HCT116 (cell line): ENCODE measurements around the gene COX10. TPM values are rescaled to one million over a fixed set of nuclear protein-coding genes. Genes with fewer than 3 reads are reported as not detected.

Experiments
- ATAC-seq: fragments of 200-7000 bp; cut with Tn5 transposase; 2 replicates; pipeline ENCODE4 v1.9.1; 2020; ENCODE audit warnings: mild to moderate bottlenecking, moderate library complexity
- BruUV-seq: library from RNA; stranded (reverse); fragments of 400-500 nt; replicated peaks from 2 replicates; lab custom pipeline; 2021; lab: Mats Ljungman, UMichigan
- CTCF ChIA-PET: fragments of 300-600 bp; sonication (Branson Sonifier 250); formaldehyde crosslinking; loops from one replicate; lab custom pipeline; 2021; ENCODE audit warnings: antibody characterized with exemption; lab: Charles Lee
- POLR2A ChIA-PET: fragments of 300-600, 350-600 bp; sonication (Branson Sonifier 250); formaldehyde crosslinking; loops from one replicate; lab custom pipeline; 2021; ENCODE audit warnings: antibody characterized with exemption; lab: Charles Lee
- RAD21 ChIA-PET, 2 experiments: fragments of 300-600 bp; sonication (Branson Sonifier 250); formaldehyde crosslinking; loops; one replicate each; lab custom pipeline; 2023; ENCODE audit warnings: low total read pairs in 2 of 2; ENCODE audit not compliant: uncharacterized antibody in 2 of 2, unreplicated experiment in 2 of 2, low non-redundant PET in 1 of 2; lab: Charles Lee
- DNase-seq: peaks from one replicate; pipeline ENCODE4 v3.0.0-alpha.2; 2010; ENCODE audit warnings: low read depth, low spot score
- H2AFZ ChIP-seq: fragments of 200-600 bp; shearing (Covaris generic), sonication (generic); 2 replicates; pipeline ENCODE4 v1.6.1; 2017; ENCODE audit warnings: low read depth, mixed run types, mixed read lengths, antibody characterized with exemption, low read length; ENCODE audit not compliant: poor library complexity, severe bottlenecking
- H3K27ac ChIP-seq: 2 replicates; pipeline ENCODE4 v1.5.1; 2012; ENCODE audit warnings: low read depth, low read length
- H3K27me3 ChIP-seq: fragments of 200-600 bp; sonication (generic); 2 replicates; pipeline ENCODE4 v1.6.1; 2016; ENCODE audit warnings: mixed run types, low read length, mixed read lengths; ENCODE audit not compliant: insufficient read depth
- H3K36me3 ChIP-seq, 2 experiments: fragments of 200-500 bp in 1 of 2; fragments of 200-600 bp in 1 of 2; sonication (Bioruptor generic) in 1 of 2; sonication (generic) in 1 of 2; 2 replicates each; pipeline versions ENCODE4 v1.5.1 to v1.6.1; 2014 to 2016; ENCODE audit warnings: low read length in 2 of 2, inconsistent platforms in 1 of 2, mixed read lengths in 1 of 2, mixed run types in 1 of 2; ENCODE audit not compliant: insufficient read depth in 2 of 2, control insufficient read depth in 1 of 2
- H3K4me1 ChIP-seq, 2 experiments: fragments of 200-600 bp in 1 of 2; sonication (generic) in 1 of 2; 2 replicates each; pipeline versions ENCODE4 v1.5.1 to v1.6.1; 2012 to 2017; ENCODE audit warnings: low read length in 2 of 2, inconsistent platforms in 1 of 2, mild to moderate bottlenecking in 1 of 2, mixed read lengths in 1 of 2, mixed run types in 1 of 2, moderate library complexity in 1 of 2; ENCODE audit not compliant: insufficient read depth in 2 of 2, control insufficient read depth in 1 of 2
- H3K4me2 ChIP-seq: fragments of 200-600 bp; sonication (generic); 2 replicates; pipeline ENCODE4 v1.6.1; 2017; ENCODE audit warnings: mixed run types, low read length, mixed read lengths
- H3K4me3 ChIP-seq, 2 experiments: fragments of 200-600 bp in 1 of 2; sonication (generic) in 1 of 2; replicated peaks in 1 of 2; 2 replicates each; pipeline ENCODE4 v1.5.1; 2011 to 2016; ENCODE audit warnings: low read length in 2 of 2, control low read depth in 1 of 2, low read depth in 1 of 2, mild to moderate bottlenecking in 1 of 2, mixed read lengths in 1 of 2, mixed run types in 1 of 2
- H3K79me2 ChIP-seq: fragments of 200-600 bp; sonication (generic); 2 replicates; pipeline ENCODE4 v1.6.1; 2017; ENCODE audit warnings: mild to moderate bottlenecking, mixed run types, low read length, moderate library complexity, mixed read lengths; ENCODE audit not compliant: insufficient read depth
- H3K9ac ChIP-seq: fragments of 200-600 bp; sonication (generic); 2 replicates; pipeline ENCODE4 v1.6.1; 2016; ENCODE audit warnings: low read length, mixed read lengths
- H3K9me2 ChIP-seq: fragments of 200-600 bp; sonication (generic), shearing (Covaris generic); 2 replicates; pipeline ENCODE4 v1.6.1; 2017; ENCODE audit warnings: mixed run types, mild to moderate bottlenecking, moderate library complexity; ENCODE audit not compliant: insufficient read depth
- H3K9me3 ChIP-seq, 2 experiments: fragments of 200-500 bp in 1 of 2; fragments of 200-600 bp in 1 of 2; sonication (Bioruptor generic) in 1 of 2; sonication (generic) in 1 of 2; 2 replicates each; pipeline ENCODE4 v1.6.1; 2014 to 2017; ENCODE audit warnings: low read length in 2 of 2, mixed read lengths in 2 of 2, inconsistent platforms in 1 of 2, low read depth in 1 of 2, mild to moderate bottlenecking in 1 of 2, mixed run types in 1 of 2, moderate library complexity in 1 of 2; ENCODE audit not compliant: control insufficient read depth in 1 of 2, insufficient read depth in 1 of 2
- H4K20me1 ChIP-seq: fragments of 200-600 bp; sonication (generic), shearing (Covaris generic); 2 replicates; pipeline ENCODE4 v1.6.1; 2017; ENCODE audit warnings: mixed run types, mild to moderate bottlenecking, moderate library complexity; ENCODE audit not compliant: insufficient read depth
- ATF3 ChIP-seq: IDR thresholded peaks from 2 replicates; pipeline ENCODE4 v1.6.1; 2012
- CBX3 ChIP-seq: IDR thresholded peaks from 2 replicates; pipeline ENCODE4 v1.6.1; 2012; ENCODE audit warnings: low read depth
- CEBPB ChIP-seq: IDR thresholded peaks from 2 replicates; pipeline ENCODE4 v1.6.1; 2012; ENCODE audit warnings: low read depth
- CTCF ChIP-seq, 3 experiments: fragments of 200-600 bp in 1 of 3; sonication (generic) in 1 of 3; IDR thresholded peaks in 2 of 3; conservative IDR thresholded peaks in 1 of 3; 2 replicates each; pipeline ENCODE4 v1.5.1; 2012 to 2017; ENCODE audit warnings: low read depth in 2 of 3, low read length in 2 of 3, antibody characterized with exemption in 1 of 3, borderline replicate concordance in 1 of 3, control low read depth in 1 of 3, mild to moderate bottlenecking in 1 of 3, mixed read lengths in 1 of 3, mixed run types in 1 of 3, moderate library complexity in 1 of 3; ENCODE audit not compliant: insufficient read depth in 1 of 3
- EGR1 ChIP-seq: IDR thresholded peaks from 2 replicates; pipeline ENCODE4 v1.6.1; 2012; ENCODE audit warnings: low read depth
- ELF1 ChIP-seq: IDR thresholded peaks from 2 replicates; pipeline ENCODE4 v1.6.1; 2012; ENCODE audit warnings: low read depth, borderline replicate concordance
- EZH2 ChIP-seq: fragments of 200-600 bp; sonication (generic); IDR thresholded peaks from 2 replicates; pipeline ENCODE4 v1.6.1; 2017; ENCODE audit warnings: antibody characterized with exemption, mixed run types
- EZH2phosphoT487 ChIP-seq: fragments of 200-600 bp; IDR thresholded peaks from 2 replicates; pipeline ENCODE4 v1.6.1; 2018; ENCODE audit warnings: antibody characterized with exemption, borderline replicate concordance
- FOSL1 ChIP-seq: IDR thresholded peaks from 2 replicates; pipeline ENCODE4 v1.6.1; 2012; ENCODE audit warnings: low read depth
- JUND ChIP-seq: IDR thresholded peaks from 2 replicates; pipeline ENCODE4 v1.6.1; 2012
- POLR2A ChIP-seq: IDR thresholded peaks from 2 replicates; pipeline ENCODE4 v1.7.0; 2011; ENCODE audit warnings: borderline replicate concordance; ENCODE audit not compliant: insufficient read depth, insufficient read length; ENCODE audit errors: extremely low read depth
- POLR2AphosphoS5 ChIP-seq: IDR thresholded peaks from 2 replicates; pipeline ENCODE4 v1.6.1; 2011; ENCODE audit warnings: mild to moderate bottlenecking, low read depth, low read length, moderate library complexity
- SIN3A ChIP-seq: IDR thresholded peaks from 2 replicates; pipeline ENCODE4 v1.6.1; 2012; ENCODE audit warnings: low read depth
- SRF ChIP-seq: IDR thresholded peaks from 2 replicates; pipeline ENCODE4 v1.6.1; 2012; ENCODE audit warnings: low read depth
- TCF7L2 ChIP-seq: IDR thresholded peaks from 2 replicates; pipeline ENCODE4 v1.7.0; 2011; ENCODE audit warnings: borderline replicate concordance, inconsistent platforms; ENCODE audit not compliant: insufficient read depth, insufficient read length; ENCODE audit errors: extremely low read depth
- YY1 ChIP-seq: IDR thresholded peaks from 2 replicates; pipeline ENCODE4 v1.6.1; 2011; ENCODE audit warnings: low read length, low read depth, moderate library complexity, mild to moderate bottlenecking; ENCODE audit not compliant: insufficient replicate concordance; ENCODE audit errors: extremely low read depth
- ZBTB33 ChIP-seq: IDR thresholded peaks from 2 replicates; pipeline ENCODE4 v1.6.1; 2011; ENCODE audit warnings: mild to moderate bottlenecking, low read length, moderate library complexity; ENCODE audit not compliant: insufficient replicate concordance; ENCODE audit errors: extremely low read depth
- ZFX ChIP-seq: fragments of 450-650 bp; IDR thresholded peaks from 2 replicates; pipeline ENCODE4 v1.6.1; 2017
- ZNF274 ChIP-seq: fragments of 200-500 bp; sonication (Bioruptor generic); IDR thresholded peaks from 2 replicates; pipeline ENCODE4 v1.6.1; 2014; ENCODE audit warnings: mild to moderate bottlenecking, low read depth, low read length, inconsistent platforms
- intact Hi-C: fragments of 100-400 bp; cut with micrococcal nuclease; formaldehyde crosslinking; loops from 2 replicates; pipeline ENCODE4 v1.10.0; 2022
- total RNA-seq: library from RNA; stranded (reverse); gene quantifications from one replicate; pipeline ENCODE4 v1.2.1, GENCODE V29; 2021; ENCODE audit not compliant: unreplicated experiment

Gene COX10
- total RNA-seq, 1 experiment from 2014 or later, result 22.4 TPM

GRCh38 chr17:14101976-14102375, 32.7 kb downstream of the COX10 start:
- H2AFZ ChIP-seq, result no peak overlapping the region
- intact Hi-C loops, result no loop called here
- H3K36me3 ChIP-seq, result no peaks in the 10 kb centered on the region
- H3K4me2 ChIP-seq, result no peak overlapping the region
- no peak for TF ChIP-seq YY1
- TF ChIP-seq SIN3A, result no peak
- no peak for TF ChIP-seq ZNF274
- no peak for TF ChIP-seq POLR2AphosphoS5
- no peak for TF ChIP-seq ZFX
- TF ChIP-seq JUND, result no peak
- TF ChIP-seq, all 23 proteins: peak for 0
- Histone ChIP-seq H3K27me3 (no peaks in the 10 kb centered on the region), H3K79me2 (peaks cover 47% of the 10 kb centered on the region), H4K20me1 (peaks cover 7% of the 10 kb centered on the region; the same call in 1 of the 2 replicates), H3K9me3 (no peaks in the 10 kb centered on the region), H3K27ac (no peak overlapping the region), H3K4me1 (no peaks in the 10 kb centered on the region), H3K9ac (no peak overlapping the region), H3K4me3 (no peak overlapping the region), H3K9me2 (no peaks in the 10 kb centered on the region)
- ChIA-PET POLR2A (no interaction called here), CTCF (interaction anchor here (0.6 kb wide), 1 partner anchor 1073 kb away, joined by 3 read pairs; no protein-coding TSS in a partner anchor), RAD21 (no interaction called here)
- no TSS peak for BruUV-seq
- no peak for DNase-seq
- ATAC-seq, result no peak

GRCh38 chr17:14103836-14104235, 34.5 kb downstream of the COX10 start:
- Histone ChIP-seq H3K4me1 (no peaks in the 10 kb centered on the region), H3K79me2 (peaks cover 33% of the 10 kb centered on the region), H2AFZ (no peak overlapping the region), H3K36me3 (no peaks in the 10 kb centered on the region), H4K20me1 (no peaks in the 10 kb centered on the region), H3K9ac (no peak overlapping the region), H3K27me3 (no peaks in the 10 kb centered on the region), H3K4me3 (no peak overlapping the region), H3K27ac (no peak overlapping the region), H3K9me3 (no peaks in the 10 kb centered on the region), H3K9me2 (no peaks in the 10 kb centered on the region), H3K4me2 (no peak overlapping the region)
- BruUV-seq, result no TSS peak
- ChIA-PET POLR2A (no interaction called here), CTCF (no interaction called here), RAD21 (no interaction called here)
- ATAC-seq, result no peak
- intact Hi-C loops, result no loop called here
- no peak for DNase-seq
- TF ChIP-seq TCF7L2, result no peak
- TF ChIP-seq CEBPB, result no peak
- no peak for TF ChIP-seq ATF3
- TF ChIP-seq CBX3, result no peak
- TF ChIP-seq ELF1, result no peak
- no peak for TF ChIP-seq POLR2A
- no peak for TF ChIP-seq SIN3A
- no peak for TF ChIP-seq CTCF (IDR thresholded peaks at IDR 0.05 in 2 of 3, conservative IDR thresholded peaks at IDR 0.05 in 1 of 3; ENCODE audit: borderline replicate concordance in 1 of 3, insufficient read depth in 1 of 3, low read depth in 2 of 3, low read length in 2 of 3)
- no peak for TF ChIP-seq FOSL1
- no peak for TF ChIP-seq SRF
- no peak for TF ChIP-seq EZH2phosphoT487
- TF ChIP-seq ZBTB33, result no peak
- no peak for TF ChIP-seq EZH2
- no peak for TF ChIP-seq POLR2AphosphoS5
- no peak for TF ChIP-seq EGR1
